Measurements from ENCODE around the gene SYCE1L. TPM values are rescaled to one million over a fixed set of nuclear protein-coding genes. Genes with fewer than 3 reads are reported as not detected.
"Not testable (repeated sequence)": the region's sequence is repeated elsewhere in the genome, so short reads cannot be mapped to it uniquely, and the experiment has no call there.

The SYCE1L gene, protein sequence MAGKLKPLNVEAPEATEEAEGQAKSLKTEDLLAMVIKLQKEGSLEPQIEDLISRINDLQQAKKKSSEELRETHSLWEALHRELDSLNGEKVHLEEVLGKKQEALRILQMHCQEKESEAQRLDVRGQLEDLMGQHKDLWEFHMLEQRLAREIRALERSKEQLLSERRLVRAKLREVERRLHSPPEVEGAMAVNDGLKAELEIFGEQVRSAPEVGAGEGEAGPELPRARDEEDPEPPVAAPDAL
- not detected for total RNA-seq

DNA sequence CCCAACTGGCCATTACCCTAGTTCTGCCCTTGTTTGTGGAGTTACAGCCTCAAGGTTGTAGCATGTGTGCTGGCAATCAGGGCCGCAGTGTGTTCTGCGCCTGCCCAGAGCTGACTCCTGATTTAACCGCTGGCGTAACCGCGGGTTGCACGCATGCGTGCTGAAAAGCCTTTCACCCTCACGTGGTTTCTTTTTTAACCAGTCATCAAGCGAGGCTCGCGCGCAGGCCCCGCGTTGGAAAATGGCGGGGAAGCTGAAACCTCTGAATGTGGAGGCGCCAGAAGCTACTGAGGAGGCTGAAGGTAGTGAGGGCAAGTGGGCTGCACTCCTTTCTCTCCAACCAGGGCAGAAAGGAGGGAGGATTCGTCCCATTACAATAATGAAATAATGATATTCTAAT is at the start of gene SYCE1L:
Gene SYCE1L (plus strand): TSS at position 198 of the 400 bp plus-strand sequence. CDS start 44 bp downstream, at position 242.
- Histone ChIP-seq H3K36me3 (peaks cover 29 to 55% of the 10 kb centered on the region in 2 donors), H3K27ac (no peak within 1 kb of the TSS), H3K4me3 (no peak within 1 kb of the TSS), H3K9me3 (no peaks in the 10 kb centered on the region), H3K4me1 (no peaks in the 10 kb centered on the region), H3K27me3 (no peaks in the 10 kb centered on the region)
- no peak for DNase-seq (ENCODE audit: low spot score in 2 of 2)
- TF ChIP-seq, protein P1, sequence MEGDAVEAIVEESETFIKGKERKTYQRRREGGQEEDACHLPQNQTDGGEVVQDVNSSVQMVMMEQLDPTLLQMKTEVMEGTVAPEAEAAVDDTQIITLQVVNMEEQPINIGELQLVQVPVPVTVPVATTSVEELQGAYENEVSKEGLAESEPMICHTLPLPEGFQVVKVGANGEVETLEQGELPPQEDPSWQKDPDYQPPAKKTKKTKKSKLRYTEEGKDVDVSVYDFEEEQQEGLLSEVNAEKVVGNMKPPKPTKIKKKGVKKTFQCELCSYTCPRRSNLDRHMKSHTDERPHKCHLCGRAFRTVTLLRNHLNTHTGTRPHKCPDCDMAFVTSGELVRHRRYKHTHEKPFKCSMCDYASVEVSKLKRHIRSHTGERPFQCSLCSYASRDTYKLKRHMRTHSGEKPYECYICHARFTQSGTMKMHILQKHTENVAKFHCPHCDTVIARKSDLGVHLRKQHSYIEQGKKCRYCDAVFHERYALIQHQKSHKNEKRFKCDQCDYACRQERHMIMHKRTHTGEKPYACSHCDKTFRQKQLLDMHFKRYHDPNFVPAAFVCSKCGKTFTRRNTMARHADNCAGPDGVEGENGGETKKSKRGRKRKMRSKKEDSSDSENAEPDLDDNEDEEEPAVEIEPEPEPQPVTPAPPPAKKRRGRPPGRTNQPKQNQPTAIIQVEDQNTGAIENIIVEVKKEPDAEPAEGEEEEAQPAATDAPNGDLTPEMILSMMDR (IDR thresholded peaks at IDR 0.05), result no peak
- intact Hi-C loops (cut with DNase I), result no loop called here

DNA sequence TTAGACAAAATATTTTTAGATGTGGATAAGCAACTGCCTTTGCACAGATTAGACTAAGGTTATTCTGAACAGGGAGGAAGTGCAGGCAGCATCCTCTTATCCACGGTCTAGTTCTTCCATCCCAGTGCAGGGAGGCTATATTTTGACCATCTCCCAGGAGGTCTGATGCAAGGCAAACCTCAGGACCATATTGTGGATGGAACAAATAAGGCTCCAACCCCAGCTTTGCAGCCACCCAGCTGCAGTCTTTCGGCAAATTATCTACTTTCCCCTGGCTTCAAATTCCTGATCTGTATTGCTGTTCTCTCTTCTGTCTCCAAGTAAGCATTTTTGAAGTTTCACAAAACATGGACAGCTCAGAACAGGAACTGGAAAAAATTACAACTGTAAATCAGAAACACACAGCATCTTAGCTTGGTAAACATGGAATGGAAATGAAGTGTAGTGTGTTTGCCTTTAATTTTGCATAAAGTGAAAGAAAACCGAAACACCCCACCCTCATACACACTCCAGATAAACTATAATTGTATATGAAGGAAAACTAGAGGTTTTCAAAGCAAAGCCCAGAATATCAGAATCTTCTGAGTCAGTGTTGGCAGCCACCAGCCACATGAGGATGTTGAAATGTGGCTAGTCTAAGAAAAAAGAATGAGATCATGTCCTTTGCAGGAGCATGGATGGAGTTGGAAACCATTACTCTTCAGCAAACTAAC is 41.7 kb upstream of the SYCE1L start:
- Histone ChIP-seq H3K27me3 (no peaks in the 10 kb centered on the region), H3K27ac (no peak overlapping the region), H3K4me3 (no peak overlapping the region), H3K4me1 (no peaks in the 10 kb centered on the region), H3K36me3 (no peaks in the 10 kb centered on the region), H3K9me3 (no peaks in the 10 kb centered on the region)
- TF ChIP-seq, protein P1 (IDR thresholded peaks at IDR 0.05), result no peak
- intact Hi-C loops (cut with DNase I), result no loop called here
- DNase-seq (ENCODE audit: low spot score in 2 of 2), result no peak

DNA sequence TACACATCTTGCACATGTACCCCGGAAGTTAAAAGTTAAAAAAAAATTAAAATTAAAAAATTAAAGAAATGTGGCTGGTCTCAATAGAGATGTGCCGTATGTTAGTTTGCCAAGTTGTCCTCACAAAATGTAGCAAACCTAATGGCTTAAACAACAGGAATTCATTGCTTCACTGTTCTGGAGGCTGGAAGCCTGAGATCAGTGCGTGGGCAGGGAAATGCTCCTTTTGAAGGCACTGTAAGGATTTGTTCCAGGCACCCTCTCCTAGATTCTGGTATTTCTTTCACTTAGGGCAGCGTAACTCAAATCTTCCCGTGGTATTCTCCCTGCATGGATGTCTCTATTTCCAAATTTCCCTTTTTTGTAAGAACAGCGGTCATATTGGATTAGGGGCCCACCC is 40.9 kb upstream of the SYCE1L start:
- TF ChIP-seq, protein P1 (IDR thresholded peaks at IDR 0.05), result no peak

DNA sequence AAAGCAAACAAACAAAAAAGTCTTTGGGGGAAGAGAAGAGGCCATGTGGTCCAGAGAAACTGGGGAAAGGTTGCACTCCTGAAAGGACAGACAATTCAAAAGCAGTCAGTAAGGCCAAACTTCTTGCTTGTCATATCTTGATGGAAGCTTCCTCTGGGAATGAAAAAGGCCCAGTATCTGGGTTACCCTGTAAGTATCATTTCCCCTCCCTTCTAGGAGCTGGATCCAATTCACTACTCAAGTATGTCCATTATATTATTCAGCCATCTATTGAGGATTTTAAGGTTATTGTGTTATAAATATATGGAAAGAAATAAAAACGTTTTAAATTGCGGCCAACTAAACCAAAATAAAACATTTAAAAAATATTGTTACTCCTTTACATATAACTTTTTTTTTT is 34.2 kb upstream of the SYCE1L start:
- TF ChIP-seq, protein P1 (IDR thresholded peaks at IDR 0.05), result no peak
- intact Hi-C loops (cut with DNase I), result no loop called here
- H3K4me1 ChIP-seq, result no peaks in the 10 kb centered on the region
- H3K27me3 ChIP-seq, result no peaks in the 10 kb centered on the region
- H3K27ac ChIP-seq, result no peak overlapping the region
- no peak overlapping the region for H3K4me3 ChIP-seq
- no peaks in the 10 kb centered on the region for H3K36me3 ChIP-seq
- no peaks in the 10 kb centered on the region for H3K9me3 ChIP-seq
- no peak for DNase-seq (ENCODE audit: low spot score in 2 of 2)

More for the DNA sequence above, 40.9 kb upstream of the SYCE1L start:
- no peak overlapping the region for H3K4me3 ChIP-seq
- no peaks in the 10 kb centered on the region for H3K27me3 ChIP-seq
- no peaks in the 10 kb centered on the region for H3K9me3 ChIP-seq
- no peaks in the 10 kb centered on the region for H3K36me3 ChIP-seq
- H3K27ac ChIP-seq, result no peak overlapping the region
- intact Hi-C loops (cut with DNase I), result no loop called here
- H3K4me1 ChIP-seq, result no peaks in the 10 kb centered on the region
- DNase-seq (ENCODE audit: low spot score in 2 of 2), result no peak

DNA sequence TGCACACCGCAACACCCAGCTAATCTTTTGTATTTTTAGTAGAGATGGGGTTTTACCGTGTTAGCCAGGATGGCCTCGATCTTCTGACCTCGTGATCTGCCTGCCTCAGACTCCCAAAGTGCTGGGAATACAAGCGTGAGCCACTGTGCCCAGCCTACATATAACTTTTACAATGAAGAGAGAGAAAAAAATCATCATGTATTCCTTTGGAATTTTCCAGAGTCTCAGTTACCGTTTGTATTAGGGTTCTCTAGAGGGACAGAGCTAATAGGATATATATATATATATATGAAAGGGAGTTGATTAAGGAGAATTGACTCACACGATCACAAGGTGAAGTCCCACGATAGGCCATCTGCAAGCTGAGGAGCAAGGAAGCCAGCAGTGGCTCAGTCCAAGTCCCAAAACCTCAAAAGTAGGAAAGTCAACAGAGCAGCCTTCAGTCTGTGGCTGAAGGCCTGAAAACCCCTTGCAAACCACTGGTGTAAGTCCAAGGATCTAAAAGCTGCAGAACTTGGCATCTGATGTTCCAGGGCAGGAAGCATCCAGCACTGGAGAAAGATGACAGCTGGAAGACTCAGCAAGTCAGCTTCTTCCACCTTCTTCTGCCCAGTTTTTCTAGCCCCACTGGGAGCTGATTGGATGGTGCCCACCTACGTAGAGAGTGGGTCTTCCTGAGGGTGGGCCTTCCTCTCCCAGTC is 33.5 kb upstream of the SYCE1L start:
- H3K4me1 ChIP-seq; intact Hi-C loops (cut with DNase I); H3K36me3 ChIP-seq; H3K27me3 ChIP-seq; H3K9me3 ChIP-seq; H3K27ac ChIP-seq; DNase-seq (ENCODE audit: low spot score in 2 of 2); H3K4me3 ChIP-seq: not testable (repeated sequence)

DNA sequence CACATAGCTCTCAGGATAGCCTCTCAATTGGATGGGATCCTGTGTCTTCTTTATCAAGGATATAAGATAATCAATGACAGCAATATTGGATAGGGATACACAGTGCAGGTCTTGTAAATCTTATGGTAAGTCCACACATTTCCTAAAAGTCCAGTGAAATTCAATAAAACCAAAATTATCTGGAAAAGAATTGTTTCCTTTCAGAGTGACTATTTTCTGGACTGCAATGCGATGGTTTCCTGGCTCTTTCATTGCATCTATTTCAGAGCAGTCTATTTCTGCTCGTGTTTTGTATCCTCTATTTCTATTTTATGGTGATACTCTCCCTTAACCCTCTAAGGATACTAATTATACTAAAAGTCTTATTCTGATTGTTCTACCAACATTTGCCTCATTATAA is 32.5 kb upstream of the SYCE1L start:
- intact Hi-C loops (cut with DNase I), result no loop called here
- no peak for DNase-seq (ENCODE audit: low spot score in 2 of 2)
- TF ChIP-seq, protein P1 (IDR thresholded peaks at IDR 0.05), result no peak

More for the DNA sequence above, 32.5 kb upstream of the SYCE1L start:
- Histone ChIP-seq H3K36me3 (no peaks in the 10 kb centered on the region), H3K4me1 (no peaks in the 10 kb centered on the region), H3K27ac (no peak overlapping the region), H3K27me3 (no peaks in the 10 kb centered on the region), H3K9me3 (no peaks in the 10 kb centered on the region), H3K4me3 (no peak overlapping the region)

Data from ascending aorta (tissue), 2 donors.